Putamen (tissue), 1 donor: ENCODE data around the gene SEC23A.
A peak's percentile ranks its signal among the peaks of the same experiment; 100 is the strongest.
"Not testable (repeated sequence)": the region's sequence is repeated elsewhere in the genome, so short reads cannot be mapped to it uniquely, and the experiment has no call there.

Experiments used
- DNase-seq: peaks from one replicate; pipeline ENCODE4 v3.0.0-alpha.2; 2016; ENCODE audit warnings: low spot score

SEC23A gene

DNA sequence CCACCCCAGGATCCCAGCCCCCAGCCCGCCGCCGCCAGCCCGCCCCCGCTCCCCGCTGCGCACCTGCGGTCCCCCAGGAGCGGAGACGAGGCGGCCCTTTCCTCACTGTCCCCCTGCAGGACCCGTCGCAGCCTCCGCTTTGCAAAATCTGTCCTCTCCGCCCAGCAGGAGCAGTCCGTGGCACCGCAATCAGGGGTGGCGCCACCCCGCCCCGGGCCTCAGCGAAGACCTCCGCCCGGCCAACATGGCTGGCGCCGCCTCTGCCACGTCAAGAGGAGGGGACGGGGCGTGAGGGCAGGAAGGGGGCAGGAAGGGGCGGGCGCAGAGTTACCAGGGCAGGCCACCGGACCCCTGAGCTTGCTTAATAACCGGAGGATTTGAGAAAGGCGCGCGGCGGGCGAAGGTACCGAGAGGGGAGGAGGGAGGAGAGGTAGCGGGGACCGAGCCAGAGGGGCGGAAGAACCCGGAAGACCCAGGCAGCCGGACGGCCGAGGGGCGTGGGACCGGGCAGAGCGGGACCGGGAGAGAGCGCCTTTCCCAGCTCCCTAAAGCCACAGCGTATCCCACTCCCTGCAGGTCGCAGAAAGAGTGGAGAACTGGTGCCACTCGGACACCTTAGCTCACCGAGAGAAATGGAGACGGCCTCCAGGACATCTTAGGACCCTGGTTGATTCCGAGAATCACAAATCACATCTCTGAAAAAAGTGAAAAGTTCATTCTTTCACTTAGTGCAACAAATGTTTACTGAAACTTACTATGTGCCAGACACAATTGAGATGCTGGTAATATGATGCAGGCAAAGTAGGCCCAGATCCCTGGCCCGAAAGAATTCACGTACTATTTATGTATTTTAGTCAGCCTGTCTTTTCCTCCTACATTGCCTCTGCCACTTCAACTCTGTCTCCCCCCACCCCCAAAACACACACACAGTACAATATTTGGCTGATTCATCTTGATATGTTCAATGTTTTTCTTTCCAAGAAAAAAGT lies at the start of gene SEC23A:
SEC23A (minus strand) TSS at position 267 of the 989 bp plus-strand sequence. CDS start 7,117 bp downstream, outside the sequence.
- DNase-seq: peak; percentile 81

DNA sequence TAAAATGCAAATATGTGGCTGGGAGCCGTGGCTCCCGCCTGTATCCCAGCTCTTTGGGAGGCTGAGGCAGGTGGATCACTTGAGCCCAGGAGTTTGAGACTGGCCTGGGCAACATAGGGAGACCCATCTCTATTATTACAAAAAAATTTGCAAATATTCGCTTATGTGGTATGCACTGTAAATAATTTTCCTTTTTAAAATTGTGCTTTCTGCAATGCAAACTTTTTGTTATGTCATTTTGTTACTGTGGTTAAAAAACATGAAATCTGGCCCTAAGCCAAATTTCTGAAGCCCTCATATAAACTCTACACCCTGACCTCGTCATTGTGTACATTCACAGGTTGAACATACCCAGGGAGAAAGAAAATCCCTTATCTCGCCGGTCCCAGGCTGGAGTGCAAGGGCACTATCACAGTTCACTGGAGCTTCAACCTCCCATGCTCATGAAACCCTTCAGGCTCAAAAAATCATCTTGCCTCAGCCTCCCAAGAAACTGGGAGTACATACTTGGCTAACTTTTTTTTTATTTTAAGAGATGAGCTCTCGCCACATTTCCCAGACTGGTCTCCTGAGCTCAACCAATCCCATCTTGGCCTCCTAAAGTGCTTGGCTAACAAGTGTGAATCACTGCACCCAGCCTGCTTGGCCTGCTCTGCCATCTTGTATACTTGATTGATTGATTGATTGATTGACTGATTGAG lies 42.4 kb upstream of the SEC23A start:
- DNase-seq: no peak

DNA sequence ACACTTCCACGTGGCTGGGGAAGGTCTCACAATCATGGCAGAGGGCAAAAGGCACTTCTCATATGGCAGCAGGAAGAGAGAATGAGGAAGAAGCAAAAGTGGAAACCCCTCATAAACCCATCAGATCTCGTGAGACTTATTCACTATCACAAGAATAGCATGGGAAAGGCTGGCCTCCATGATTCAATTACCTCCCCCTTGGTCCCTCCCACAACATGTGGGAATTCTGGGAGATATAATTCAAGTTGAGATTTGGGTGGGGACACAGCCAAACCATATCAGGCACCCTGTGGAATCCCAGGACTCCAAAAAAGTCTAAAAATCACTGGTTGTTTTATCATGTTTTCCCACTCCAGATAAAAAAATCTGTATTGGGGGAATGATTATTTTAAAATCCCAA lies 40.2 kb upstream of the SEC23A start:
- not testable (repeated sequence) for DNase-seq

DNA sequence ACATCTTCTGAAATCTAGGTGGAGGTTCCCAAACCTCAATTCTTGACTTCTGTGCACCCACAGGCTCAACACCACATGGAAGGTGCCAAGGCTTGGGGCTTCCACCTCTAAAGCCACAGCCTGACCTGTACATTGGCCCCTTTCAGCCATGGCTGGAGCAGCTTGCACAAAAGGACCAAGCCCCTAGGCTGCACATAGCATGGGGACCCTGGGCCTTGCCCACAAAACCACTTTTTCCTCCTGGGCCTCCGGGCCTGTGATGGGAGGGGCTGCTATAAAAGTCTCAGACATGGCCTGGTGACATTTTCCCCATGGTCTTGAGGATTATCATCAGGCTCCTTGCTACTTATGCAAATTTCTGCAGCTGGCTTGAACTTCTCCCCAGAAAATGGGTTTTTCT lies 38.6 kb upstream of the SEC23A start:
- not testable (repeated sequence) for DNase-seq

DNA sequence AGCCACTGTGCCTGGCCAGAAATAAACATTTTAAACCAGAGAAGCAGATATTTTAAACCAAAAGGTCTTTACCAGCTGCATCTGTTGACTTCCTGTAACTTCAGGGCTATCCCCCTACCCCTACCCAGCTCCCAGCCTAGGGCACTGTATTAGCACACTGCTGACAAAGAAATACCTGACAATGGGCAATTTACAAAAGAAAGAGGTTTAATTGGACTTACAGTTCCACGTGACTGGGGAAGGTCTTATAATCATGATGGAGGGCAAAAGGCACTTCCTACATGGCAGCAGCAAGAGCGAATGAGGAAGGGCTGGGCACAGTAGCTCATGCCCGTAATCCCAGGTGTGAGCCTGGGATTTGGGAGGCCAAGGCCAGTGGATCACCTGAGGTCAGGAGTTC lies 37.1 kb upstream of the SEC23A start:
- no peak for DNase-seq

DNA sequence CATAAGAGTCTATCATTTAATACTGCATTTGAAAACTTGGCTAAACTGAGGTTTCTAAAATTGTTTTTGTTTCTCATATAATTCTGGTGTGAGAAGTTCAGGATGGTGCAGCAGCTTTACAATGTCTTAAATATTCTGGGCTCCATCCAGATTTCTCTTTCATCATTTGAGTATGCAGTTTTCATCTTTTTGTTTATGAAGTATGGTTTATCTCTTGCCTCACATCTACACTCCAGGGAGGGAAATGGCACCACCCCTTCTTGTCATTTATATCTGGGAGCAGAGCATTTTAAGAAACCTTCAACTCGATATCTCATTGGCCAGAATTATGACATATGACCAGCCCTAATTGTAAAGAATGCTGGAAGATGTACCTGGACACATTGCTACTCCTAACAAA lies 35.4 kb upstream of the SEC23A start:
- no peak for DNase-seq

DNA sequence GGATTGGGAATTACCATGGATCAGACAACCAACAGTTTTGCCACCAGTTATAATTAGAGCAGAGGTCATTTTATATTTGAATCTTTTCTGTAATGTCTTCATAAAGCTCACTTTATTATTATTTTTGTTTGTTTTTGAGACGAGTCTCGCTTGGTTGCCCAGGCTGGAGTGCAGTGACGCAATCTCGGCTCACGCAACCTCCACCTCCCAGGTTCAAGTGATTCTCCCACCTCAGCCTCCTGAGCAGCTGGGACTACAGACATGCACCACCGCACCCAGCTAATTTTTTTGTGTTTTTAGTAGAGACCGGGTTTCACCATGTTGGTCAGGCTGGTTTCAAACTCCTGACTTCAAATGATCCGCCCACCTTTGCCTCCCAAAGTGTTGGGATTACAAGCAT lies 34.8 kb upstream of the SEC23A start:
- DNase-seq: not testable (repeated sequence)

DNA sequence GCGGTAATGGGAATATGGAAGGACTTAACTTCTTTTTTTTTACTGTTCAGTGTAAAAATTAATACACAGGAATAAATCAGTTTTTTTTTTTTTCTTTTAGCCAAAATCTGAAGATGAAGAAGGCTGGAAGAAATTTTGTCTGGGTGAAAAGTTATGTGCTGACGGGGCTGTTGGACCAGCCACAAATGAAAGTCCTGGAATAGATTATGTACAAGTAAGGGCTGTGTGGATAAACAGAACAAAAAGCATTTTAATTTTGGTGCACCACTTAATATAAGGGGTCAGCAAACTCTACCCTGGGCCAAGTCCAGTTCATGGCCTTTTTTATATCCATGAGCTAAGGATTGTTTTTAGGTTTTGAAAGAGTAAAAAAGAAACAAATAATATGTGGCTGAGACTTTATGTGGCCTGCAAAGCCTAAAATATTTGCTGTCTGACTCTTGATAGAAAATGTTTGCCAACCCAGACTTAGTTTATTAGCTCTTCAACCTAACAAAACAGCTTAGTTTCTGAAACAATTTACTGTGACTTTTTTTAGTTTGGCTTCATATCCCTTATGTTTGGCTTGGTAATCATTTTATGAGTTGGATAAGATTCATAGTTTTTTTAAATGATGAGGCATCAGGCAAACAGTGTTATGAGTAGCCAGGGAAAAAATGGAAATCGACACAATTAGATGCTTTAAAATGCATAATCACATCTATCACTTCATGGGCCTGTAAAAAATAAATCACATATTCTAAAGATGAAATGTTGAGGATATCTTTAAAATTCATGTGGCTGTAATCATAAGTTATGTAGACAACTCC lies 19.5 kb upstream of the SEC23A start:
- no peak for DNase-seq

DNA sequence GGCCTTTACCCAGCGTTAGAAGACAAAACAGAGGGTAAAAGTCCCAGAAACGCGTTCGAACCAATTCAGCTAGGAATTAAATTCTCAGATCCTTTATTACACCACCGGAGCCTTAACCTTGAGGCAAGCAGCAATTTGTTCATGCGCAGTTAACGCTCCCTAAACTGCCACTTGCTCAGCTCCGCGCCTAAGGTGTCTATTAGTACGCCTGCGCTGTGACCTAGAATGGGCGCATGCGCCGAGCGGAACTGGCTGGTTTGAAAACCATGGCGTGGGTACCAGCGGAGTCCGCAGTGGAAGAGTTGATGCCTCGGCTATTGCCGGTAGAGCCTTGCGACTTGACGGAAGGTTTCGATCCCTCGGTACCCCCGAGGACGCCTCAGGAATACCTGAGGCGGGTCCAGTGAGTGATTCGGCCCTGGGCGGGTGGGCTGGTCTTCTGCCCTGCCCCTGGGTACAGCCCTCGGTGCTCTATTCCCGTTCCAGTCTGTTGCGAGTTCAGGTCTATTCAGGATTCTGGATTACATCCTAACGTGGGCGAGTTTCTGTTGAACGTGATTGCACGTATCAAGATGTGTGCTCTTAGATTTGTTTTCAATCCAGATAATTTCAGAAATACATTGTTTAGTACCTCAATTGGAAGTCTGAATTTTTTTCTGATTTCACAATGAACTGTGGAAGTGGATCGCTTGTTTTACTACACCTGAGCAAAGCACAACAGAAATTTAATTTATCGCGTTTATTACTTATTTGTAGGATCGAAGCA lies 11.2 kb upstream of the SEC23A start, which contains the start of gene GEMIN2:
GEMIN2 (plus strand) TSS at position 251 of the 766 bp plus-strand sequence; CDS start at position 267, 16 bp downstream.
- peak; percentile 95 for DNase-seq

DNA sequence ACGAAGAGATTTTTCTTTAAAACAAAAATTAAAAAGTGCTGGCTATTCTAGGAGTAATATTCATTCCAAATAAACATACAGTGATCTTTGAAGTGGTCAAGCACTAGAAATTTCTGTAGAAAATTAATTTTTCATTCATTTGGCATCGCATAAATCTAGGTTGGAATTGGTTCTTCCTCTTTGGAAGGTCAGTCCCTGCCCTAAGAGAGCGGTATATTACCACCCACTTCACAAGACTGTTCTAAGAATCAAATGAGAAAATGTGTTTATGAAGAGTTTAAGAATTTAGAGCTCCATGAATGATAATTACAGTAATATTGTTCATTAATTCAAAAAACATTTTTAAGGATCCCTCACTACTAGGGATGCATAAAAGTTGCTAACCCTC lies 10.6 kb upstream of the SEC23A start:
- DNase-seq: no peak

DNA sequence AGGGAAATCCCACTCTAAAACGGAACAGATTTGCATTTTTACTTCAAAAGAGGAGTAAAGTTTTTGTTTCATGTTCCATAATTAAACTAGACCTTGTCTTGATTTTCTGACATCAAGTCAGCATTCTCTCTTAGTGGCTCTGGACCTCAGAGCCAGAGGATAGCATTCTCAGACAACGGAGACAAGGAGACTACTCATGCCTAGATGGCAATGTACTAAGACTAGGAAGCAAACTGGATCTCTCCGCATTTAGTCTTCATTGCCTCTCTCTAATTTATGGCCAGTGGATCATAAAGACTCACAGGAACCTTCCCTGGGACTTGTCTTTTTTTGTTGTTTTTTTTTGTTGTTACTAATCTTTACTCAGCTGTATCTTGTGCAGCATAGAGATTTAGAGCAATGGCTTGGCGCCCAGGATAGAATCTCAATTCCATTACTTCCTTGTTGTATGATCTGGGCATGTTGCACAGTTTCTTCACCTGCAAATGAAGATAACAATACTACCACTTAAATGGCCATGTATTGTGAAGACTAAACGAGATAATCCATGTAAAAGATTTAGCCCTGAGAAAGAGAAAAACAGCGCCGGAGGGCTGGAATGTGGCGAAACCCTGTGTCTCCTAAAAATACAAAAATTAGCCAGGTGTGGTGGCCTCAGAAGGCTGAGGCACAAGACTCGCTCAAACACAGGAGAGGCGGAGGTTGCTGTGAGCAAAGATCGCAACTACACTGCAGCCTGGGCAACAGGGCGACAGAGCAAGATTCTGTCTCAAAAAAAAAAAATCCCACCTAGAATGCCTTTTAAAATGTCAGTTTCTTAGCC lies 7.1 kb upstream of the SEC23A start:
- no peak for DNase-seq

DNA sequence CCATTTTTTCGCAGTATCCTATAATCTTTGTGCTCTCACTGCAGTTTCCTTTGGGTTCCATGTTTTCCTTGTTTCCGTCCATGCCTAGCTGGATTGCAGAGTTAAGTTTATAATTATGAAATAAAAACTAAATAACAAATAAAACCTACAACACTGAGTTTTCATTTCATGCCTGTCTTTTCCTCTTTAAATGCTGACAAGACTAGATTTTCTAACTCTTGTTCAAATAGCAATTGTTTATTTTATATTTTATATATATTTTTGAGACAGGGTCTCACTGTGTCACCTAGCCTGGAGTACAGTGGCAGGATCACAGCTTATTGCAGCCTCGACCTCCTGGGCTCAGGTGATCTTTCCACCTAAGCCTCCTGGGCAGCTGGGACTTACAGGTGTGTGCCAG lies 5.8 kb upstream of the SEC23A start:
- no peak for DNase-seq

DNA sequence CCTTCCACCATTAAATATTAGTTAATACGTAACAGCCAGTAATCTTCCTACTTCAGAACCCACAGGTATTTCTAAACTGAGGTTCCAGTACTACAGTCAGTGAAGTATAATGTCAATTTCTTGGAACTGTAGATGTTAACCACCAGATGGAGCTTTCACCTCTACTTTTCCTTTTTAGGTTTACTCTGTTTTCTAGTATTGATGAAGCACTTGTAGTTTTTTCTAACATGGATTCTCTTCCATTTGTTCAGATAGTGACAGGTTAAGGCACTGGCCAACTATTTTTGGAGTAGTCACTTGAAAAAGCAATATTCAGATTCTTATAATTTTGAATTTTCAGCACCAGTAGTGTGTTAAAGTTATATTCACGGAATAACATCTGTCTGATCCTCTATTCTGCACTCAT lies 4.6 kb upstream of the SEC23A start:
- no peak for DNase-seq

DNA sequence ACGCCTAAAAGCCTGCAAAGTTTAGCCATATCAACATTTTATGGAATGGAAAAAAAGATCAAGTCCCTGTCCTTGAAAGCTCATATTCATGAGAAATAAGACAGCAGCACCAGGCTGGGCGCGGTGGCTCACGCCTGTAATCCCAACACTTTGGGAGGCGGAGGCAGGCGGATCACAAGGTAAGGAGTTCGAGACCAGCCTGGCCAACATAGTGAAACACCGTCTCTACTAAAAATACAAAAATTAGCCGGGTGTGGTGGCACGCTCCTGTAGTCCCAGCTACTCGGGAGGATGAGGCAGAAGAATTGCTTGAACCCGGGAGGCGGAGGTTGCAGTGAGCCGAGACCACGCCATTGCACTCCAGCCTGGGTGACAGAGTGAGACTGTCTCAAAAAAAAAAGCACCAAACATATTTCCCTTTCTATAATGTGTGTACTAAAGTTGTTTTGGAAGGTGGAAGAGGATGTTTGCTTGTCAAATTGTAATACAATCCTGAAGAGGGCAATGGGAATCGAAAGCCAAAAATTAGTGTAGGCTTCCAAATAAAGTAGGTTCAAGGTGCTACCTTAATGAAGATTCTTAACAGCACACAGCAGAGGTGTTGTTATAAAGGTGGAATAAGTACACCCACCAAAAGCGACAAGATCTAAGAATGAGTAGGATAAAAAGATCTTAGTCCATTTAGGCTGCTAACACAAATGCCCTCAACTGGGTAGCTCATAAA lies 1.2 kb upstream of the SEC23A start:
- not testable (repeated sequence) for DNase-seq

DNA sequence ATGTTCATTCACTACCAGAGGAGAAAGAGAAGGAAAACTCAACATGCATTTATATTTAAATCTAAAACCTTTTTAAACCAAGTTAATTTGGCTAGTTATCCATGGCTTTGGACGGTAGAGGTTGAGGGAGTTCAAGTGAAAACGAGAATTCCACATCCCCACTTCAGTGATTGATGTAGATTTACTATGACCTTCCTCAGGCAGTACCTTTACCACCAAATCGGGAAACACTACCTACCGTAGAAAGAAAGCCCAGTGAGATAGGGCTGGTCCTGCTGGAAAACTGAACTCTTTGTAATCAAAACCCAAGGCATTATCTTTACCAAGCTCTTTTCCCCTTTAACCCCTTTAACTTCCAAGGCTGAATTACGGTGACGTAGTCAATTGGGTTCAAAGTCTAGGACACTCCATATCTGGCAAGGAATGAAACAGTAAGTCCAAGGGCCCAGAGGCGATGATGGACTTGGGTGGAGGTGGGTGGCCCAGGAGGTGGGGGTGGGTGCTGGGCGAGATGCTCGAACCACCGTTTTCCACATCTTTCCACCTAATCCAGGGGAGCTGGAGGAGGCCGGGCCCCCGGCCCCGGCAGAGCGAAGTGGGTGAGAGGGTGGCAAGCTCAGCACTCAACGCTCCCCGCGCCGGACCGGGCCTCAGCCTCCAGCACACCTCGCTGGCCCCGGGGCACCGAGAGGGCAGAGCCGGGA lies 618 bp downstream of the SEC23A start:
- peak; percentile 22 for DNase-seq

DNA sequence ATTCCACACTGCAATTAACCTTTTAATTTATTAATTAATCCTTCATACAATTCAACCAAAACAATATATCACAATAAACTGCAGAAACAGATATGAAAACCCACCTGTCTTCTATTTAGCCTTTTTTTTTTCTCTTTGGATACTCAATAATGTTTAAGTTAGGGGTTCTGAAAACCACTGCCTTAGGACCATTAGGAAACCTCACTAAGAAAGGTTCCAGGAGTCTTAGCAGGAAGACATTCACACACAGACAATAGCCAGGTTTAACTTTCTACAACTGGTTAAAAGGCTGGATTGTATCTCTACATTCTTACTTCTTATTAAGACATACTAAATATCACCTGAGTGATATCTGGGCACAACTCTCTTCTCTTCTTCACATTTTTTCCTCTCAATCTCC lies 3.3 kb downstream of the SEC23A start:
- DNase-seq: no peak

DNA sequence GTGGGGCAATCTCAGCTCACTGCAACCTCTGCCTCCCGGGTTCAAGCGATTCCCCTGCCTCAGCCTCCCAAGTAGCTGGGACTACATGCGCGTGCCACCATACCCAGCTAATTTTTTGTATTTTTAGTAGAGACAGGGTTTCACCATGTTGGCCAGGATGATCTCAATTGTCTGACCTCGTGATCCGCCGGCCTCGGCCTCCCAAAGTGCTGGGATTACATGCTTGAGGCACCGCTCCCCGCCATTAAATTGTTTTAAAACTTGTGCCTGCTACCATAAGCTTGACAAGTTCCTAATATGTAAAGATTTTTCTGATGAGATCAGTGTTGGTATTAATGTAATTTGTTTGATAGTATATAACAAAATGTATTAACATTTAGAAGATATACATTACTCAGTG lies 3.8 kb downstream of the SEC23A start:
- DNase-seq: not testable (repeated sequence)

DNA sequence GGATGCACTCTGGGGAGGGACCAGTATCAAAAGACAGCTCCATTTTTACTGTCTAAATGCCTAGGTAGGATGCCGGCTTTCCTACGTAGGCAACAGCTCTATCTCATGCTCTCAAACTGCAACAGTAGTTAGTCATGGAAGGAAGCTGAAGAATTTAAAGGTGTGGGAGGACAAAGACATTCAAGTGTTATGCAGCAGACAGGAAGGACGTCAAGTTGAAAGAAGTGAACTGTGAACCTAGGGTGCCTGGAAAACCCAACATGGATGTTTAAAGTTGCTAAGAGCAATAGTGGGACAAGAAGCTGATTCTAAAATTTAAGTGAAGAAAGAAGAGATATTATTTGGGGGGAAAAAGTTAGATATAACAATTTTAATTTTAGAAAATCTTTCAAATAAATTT lies 5.9 kb downstream of the SEC23A start:
- DNase-seq: peak; percentile 67

DNA sequence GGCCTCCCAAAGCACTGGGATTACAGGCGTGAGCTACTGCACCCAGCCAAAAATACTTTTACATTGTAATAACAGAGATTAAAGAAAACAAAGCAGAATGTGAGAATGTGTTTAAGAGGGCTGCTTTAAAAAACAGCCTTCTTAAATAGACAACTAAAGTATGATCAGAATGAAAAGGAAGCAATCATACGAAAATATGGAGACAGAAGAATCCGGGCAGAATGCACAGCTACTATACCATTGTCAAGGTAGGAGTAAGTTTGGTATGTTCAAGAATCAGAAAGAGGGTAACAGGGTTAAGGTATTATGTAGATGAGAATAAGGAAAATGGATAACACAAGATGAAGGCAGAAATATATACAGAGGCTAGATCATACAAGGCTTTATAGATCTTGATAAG lies 8.5 kb downstream of the SEC23A start:
- DNase-seq: no peak
